ENCODE data around the gene COL9A3. TPM values are rescaled to one million over a fixed set of nuclear protein-coding genes. Genes with fewer than 3 reads are reported as not detected.
A peak's percentile ranks its signal among the peaks of the same experiment; 100 is the strongest.

COL9A3 gene
- total RNA-seq, 1 experiment from 2014 or later, result 136 TPM

DNA sequence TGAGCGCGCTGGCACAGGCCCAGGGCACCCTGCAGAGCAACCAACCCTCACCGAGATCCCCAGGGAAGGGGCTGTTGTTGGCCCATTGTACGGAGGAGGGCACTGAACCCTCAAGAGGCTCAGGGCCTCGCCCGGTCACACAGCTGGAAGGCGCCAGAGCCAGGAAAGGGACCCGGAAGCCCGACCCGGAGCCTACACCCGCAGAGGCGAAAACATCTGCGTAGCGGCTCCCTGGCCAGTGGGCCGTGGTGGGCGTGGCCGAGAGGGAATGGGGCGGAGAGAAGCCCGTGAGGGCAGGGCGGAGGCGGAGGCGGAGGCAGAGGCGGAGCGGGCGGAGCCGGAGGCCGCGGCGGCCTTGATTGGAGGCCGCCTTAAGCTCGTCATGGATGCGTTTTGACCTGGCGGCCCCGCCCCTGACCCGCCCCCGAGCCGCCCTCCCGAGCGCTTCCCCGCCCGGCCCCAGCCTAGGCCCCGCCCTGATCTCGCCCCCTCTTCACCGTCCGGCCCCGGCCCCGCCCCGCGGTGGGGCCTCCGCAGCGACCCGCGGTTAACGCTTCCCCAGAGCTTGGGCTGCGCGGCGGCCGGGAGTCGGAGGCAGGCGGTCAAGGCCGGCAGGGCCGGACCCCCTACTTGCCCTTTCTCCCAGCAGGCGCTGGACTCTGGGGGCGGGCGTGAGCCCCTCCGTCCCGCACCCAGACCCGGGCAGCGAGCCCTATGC is 22.7 kb upstream of the COL9A3 start (continued):
- TF ChIP-seq, protein P1, sequence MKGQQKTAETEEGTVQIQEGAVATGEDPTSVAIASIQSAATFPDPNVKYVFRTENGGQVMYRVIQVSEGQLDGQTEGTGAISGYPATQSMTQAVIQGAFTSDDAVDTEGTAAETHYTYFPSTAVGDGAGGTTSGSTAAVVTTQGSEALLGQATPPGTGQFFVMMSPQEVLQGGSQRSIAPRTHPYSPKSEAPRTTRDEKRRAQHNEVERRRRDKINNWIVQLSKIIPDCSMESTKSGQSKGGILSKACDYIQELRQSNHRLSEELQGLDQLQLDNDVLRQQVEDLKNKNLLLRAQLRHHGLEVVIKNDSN (CRISPR knock-in tag; IDR thresholded peaks at IDR 0.05), result no peak
- TF ChIP-seq JAZF1 (CRISPR knock-in tag; IDR thresholded peaks at IDR 0.05) (no peak), ETV6 (CRISPR knock-in tag; IDR thresholded peaks at IDR 0.05) (no peak), GABPB1 (CRISPR knock-in tag; IDR thresholded peaks at IDR 0.05) (peak; percentile 10; the same call in 1 of the 2 replicates), NFYB (CRISPR knock-in tag; conservative IDR thresholded peaks at IDR 0.05; ENCODE audit: low read depth) (peak; percentile 38)
- TF ChIP-seq, protein P2, sequence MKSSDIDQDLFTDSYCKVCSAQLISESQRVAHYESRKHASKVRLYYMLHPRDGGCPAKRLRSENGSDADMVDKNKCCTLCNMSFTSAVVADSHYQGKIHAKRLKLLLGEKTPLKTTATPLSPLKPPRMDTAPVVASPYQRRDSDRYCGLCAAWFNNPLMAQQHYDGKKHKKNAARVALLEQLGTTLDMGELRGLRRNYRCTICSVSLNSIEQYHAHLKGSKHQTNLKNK (CRISPR knock-in tag; IDR thresholded peaks at IDR 0.05), result no peak
- TF ChIP-seq, protein P3, sequence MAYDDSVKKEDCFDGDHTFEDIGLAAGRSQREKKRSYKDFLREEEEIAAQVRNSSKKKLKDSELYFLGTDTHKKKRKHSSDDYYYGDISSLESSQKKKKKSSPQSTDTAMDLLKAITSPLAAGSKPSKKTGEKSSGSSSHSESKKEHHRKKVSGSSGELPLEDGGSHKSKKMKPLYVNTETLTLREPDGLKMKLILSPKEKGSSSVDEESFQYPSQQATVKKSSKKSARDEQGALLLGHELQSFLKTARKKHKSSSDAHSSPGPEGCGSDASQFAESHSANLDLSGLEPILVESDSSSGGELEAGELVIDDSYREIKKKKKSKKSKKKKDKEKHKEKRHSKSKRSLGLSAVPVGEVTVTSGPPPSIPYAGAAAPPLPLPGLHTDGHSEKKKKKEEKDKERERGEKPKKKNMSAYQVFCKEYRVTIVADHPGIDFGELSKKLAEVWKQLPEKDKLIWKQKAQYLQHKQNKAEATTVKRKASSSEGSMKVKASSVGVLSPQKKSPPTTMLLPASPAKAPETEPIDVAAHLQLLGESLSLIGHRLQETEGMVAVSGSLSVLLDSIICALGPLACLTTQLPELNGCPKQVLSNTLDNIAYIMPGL (CRISPR knock-in tag; IDR thresholded peaks at IDR 0.05), result peak; percentile 42; the same call in 1 of the 2 replicates

DNA sequence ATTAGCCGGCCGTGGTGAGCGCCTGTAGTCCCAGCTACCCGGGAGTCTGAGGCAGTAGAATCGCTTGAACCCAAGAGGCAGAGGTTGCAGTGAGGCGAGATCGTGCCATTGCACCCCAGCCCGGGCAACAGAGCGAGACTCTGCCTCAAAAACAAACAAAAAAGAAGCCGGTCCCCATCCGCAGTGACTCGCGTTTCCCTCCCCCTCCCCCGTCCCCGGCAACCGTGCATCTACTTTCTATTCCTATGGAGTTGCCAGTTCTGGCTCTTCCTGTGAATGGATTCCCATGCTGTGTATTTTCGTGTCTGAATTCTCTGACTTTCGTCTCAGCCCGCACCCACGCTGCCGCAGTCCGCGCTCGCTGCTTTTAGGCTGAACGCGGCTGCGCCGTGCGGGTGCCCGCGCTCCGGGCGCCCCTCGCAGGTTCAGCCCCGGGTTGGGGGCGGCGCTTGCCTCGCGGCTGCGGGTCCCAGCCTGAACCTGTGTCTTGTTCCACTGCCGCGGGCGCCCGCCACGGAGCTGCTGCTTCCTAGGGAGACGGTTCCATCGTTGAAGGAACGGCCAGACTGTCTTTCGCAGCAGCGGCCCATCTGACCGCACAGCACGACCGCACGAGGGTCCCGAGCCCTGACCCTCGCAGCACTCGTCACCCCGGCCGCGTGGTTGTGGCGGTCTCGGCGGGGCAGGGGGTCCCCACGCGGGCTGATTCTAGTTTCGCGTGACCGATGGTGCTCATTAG is 21.7 kb upstream of the COL9A3 start:
- peak; percentile 68 for DNase-seq (ENCODE audit: low spot score)
- peak overlapping the region; percentile 79 for H3K4me3 Mint-ChIP-seq
- H3K9me3 Mint-ChIP-seq, result no peaks in the 10 kb centered on the region
- H3K27me3 Mint-ChIP-seq (ENCODE audit: low read depth), result peaks cover 19% of the 10 kb centered on the region
- no peak overlapping the region for H3K27ac Mint-ChIP-seq
- peak; percentile 71; the same call in 1 of the 2 replicates for TF ChIP-seq GTF2I (CRISPR knock-in tag; conservative IDR thresholded peaks at IDR 0.05)
- TF ChIP-seq ZNF423 (CRISPR knock-in tag; IDR thresholded peaks at IDR 0.05), result no peak
- TF ChIP-seq, protein P4, sequence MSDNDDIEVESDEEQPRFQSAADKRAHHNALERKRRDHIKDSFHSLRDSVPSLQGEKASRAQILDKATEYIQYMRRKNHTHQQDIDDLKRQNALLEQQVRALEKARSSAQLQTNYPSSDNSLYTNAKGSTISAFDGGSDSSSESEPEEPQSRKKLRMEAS (CRISPR knock-in tag; IDR thresholded peaks at IDR 0.05), result peak; percentile 67; the same call in 1 of the 2 replicates
- TF ChIP-seq ETV6 (CRISPR knock-in tag; IDR thresholded peaks at IDR 0.05), result peak; percentile 34; the same call in 1 of the 2 replicates
- peak; percentile 31; the same call in 1 of the 2 replicates for TF ChIP-seq ZNF219 (CRISPR knock-in tag; IDR thresholded peaks at IDR 0.05; ENCODE audit: borderline replicate concordance)
- TF ChIP-seq ZNF121 (CRISPR knock-in tag; IDR thresholded peaks at IDR 0.05), result peak; percentile 96
- TF ChIP-seq SP1 (CRISPR knock-in tag; conservative IDR thresholded peaks at IDR 0.05), result 0 out of 2 replicates have a peak, but pooled peaks have one; percentile 18
- TF ChIP-seq, protein P5, sequence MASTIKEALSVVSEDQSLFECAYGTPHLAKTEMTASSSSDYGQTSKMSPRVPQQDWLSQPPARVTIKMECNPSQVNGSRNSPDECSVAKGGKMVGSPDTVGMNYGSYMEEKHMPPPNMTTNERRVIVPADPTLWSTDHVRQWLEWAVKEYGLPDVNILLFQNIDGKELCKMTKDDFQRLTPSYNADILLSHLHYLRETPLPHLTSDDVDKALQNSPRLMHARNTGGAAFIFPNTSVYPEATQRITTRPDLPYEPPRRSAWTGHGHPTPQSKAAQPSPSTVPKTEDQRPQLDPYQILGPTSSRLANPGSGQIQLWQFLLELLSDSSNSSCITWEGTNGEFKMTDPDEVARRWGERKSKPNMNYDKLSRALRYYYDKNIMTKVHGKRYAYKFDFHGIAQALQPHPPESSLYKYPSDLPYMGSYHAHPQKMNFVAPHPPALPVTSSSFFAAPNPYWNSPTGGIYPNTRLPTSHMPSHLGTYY (CRISPR knock-in tag; IDR thresholded peaks at IDR 0.05), result no peak
- TF ChIP-seq FOXP1 (CRISPR knock-in tag; IDR thresholded peaks at IDR 0.05; ENCODE audit: borderline replicate concordance), result no peak
- TF ChIP-seq, protein P6, sequence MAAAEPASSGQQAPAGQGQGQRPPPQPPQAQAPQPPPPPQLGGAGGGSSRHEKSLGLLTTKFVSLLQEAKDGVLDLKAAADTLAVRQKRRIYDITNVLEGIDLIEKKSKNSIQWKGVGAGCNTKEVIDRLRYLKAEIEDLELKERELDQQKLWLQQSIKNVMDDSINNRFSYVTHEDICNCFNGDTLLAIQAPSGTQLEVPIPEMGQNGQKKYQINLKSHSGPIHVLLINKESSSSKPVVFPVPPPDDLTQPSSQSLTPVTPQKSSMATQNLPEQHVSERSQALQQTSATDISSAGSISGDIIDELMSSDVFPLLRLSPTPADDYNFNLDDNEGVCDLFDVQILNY (CRISPR knock-in tag; IDR thresholded peaks at IDR 0.05), result 0 out of 2 replicates have a peak, but pooled peaks have one; percentile 30
- CTCF ChIA-PET, result interaction anchor here (1.0 to 3.1 kb wide), 14 partner anchors 13 to 295 kb away, joined by 3 to 16 read pairs (median 4); partner anchors contain the start of genes COL9A3 and SLCO4A1
- H3K4me1 Mint-ChIP-seq, result peaks cover 16% of the 10 kb centered on the region
- peaks cover 22% of the 10 kb centered on the region for H3K36me3 Mint-ChIP-seq
- ATAC-seq, result no peak
- POLR2A ChIA-PET, result no interaction called here

Data from WTC11 (cell line).